Peyer's patch (tissue), 4 donors: ENCODE results near the gene SCAMP4. TPM values are rescaled to one million over a fixed set of nuclear protein-coding genes. Genes with fewer than 3 reads are reported as not detected.

Source experiments
- DNase-seq, 3 donors: peaks; one replicate each; pipeline ENCODE4 v3.0.0-alpha.2; 2017 to 2019
- H3K27ac ChIP-seq, 4 donors: fragments of 200-600 bp; sonication (generic); one replicate each; pipeline ENCODE4 v1.5.1; 2016 to 2019
- H3K27me3 ChIP-seq, 2 donors: fragments of 200-600 bp; sonication (generic); one replicate each; pipeline ENCODE4 v1.5.1; 2019
- H3K36me3 ChIP-seq, 3 donors: fragments of 200-600 bp; sonication (generic); one replicate each; pipeline ENCODE4 v1.5.1; 2016 to 2019
- H3K4me1 ChIP-seq, 4 donors: fragments of 200-600 bp; sonication (generic); one replicate each; pipeline ENCODE4 v1.5.1; 2016 to 2019
- H3K4me3 ChIP-seq, 4 donors: fragments of 200-600 bp; sonication (generic); 1 replicate in 3 of 4; 2 replicates in 1 of 4; pipeline ENCODE4 v1.5.1; 2016 to 2019; ENCODE audit warnings: mild to moderate bottlenecking in 1 of 4
- H3K9me3 ChIP-seq, 4 donors: fragments of 200-600 bp; sonication (generic); one replicate each; pipeline ENCODE4 v1.5.1; 2016 to 2019; ENCODE audit warnings: mild to moderate bottlenecking in 1 of 4
- POLR2A ChIP-seq, 2 donors: fragments of 450-650 bp; IDR thresholded peaks; one replicate each; pipeline ENCODE4 v1.5.1; 2017; ENCODE audit warnings: antibody characterized with exemption in 2 of 2, mild to moderate bottlenecking in 2 of 2, moderate library complexity in 2 of 2
- total RNA-seq, 4 donors: library from RNA; depleted of rRNA; stranded (reverse); fragments of >200 nt; gene quantifications; one replicate each; pipeline ENCODE4 v1.1.0, GENCODE V29; 2016
- TF ChIP-seq, protein P1 (sequence below), 6 experiments: fragments of 450-650 bp in 4 of 6; fragments of 200-600 bp in 2 of 6; sonication (generic) in 1 of 6; IDR thresholded peaks; one replicate each; pipeline ENCODE4 v1.5.1; 2017 to 2019; ENCODE audit warnings: antibody characterized with exemption in 6 of 6, mild to moderate bottlenecking in 3 of 6, moderate library complexity in 1 of 6

SCAMP4 gene
- total RNA-seq, 4 donors from 2014 or later: 45.4 to 62.6 (median 57.0) TPM

DNA sequence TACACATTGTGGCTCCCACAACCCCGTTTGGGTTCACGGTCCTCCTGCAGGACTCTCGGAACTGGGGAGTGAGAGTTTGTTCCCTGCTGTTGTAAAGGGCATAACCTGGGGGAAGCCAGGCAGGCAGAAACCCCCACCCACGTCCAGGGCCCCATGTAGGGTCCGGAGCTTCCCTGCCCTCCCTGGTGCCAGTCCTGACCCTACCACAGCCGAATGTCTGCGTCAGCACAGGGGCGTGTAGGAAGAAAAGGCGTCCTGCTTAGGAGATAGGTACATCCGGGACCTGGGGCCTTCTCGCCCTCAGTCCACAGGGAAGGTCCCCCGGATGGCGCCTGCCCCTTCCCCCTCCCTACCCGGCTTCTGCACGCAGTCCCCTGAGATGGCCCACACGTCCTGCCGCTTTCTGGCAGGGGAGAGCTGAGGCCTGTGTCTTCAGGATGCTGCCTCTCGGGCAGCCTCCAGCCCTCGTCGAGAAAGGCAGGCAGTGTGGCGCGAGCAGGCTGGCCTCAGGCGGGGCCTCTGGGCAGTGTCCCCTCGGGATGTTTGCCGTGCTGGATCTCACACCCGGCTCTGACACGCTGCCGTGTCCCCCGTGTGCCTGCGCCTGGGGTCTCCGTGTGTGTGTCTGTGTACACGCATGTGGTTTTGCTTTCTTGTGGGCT lies 54.9 kb downstream of the SCAMP4 start:
- Histone ChIP-seq H3K9me3 (no peaks in the 10 kb centered on the region), H3K27ac (no peak overlapping the region), H3K4me1 (no peaks in the 10 kb centered on the region), H3K36me3 (no peaks in the 10 kb centered on the region), H3K27me3 (no peaks in the 10 kb centered on the region), H3K4me3 (no peak overlapping the region)
- TF ChIP-seq, protein P1, sequence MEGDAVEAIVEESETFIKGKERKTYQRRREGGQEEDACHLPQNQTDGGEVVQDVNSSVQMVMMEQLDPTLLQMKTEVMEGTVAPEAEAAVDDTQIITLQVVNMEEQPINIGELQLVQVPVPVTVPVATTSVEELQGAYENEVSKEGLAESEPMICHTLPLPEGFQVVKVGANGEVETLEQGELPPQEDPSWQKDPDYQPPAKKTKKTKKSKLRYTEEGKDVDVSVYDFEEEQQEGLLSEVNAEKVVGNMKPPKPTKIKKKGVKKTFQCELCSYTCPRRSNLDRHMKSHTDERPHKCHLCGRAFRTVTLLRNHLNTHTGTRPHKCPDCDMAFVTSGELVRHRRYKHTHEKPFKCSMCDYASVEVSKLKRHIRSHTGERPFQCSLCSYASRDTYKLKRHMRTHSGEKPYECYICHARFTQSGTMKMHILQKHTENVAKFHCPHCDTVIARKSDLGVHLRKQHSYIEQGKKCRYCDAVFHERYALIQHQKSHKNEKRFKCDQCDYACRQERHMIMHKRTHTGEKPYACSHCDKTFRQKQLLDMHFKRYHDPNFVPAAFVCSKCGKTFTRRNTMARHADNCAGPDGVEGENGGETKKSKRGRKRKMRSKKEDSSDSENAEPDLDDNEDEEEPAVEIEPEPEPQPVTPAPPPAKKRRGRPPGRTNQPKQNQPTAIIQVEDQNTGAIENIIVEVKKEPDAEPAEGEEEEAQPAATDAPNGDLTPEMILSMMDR (IDR thresholded peaks at IDR 0.05): no peak
- TF ChIP-seq POLR2A (IDR thresholded peaks at IDR 0.05): no peak
- DNase-seq: no peak

DNA sequence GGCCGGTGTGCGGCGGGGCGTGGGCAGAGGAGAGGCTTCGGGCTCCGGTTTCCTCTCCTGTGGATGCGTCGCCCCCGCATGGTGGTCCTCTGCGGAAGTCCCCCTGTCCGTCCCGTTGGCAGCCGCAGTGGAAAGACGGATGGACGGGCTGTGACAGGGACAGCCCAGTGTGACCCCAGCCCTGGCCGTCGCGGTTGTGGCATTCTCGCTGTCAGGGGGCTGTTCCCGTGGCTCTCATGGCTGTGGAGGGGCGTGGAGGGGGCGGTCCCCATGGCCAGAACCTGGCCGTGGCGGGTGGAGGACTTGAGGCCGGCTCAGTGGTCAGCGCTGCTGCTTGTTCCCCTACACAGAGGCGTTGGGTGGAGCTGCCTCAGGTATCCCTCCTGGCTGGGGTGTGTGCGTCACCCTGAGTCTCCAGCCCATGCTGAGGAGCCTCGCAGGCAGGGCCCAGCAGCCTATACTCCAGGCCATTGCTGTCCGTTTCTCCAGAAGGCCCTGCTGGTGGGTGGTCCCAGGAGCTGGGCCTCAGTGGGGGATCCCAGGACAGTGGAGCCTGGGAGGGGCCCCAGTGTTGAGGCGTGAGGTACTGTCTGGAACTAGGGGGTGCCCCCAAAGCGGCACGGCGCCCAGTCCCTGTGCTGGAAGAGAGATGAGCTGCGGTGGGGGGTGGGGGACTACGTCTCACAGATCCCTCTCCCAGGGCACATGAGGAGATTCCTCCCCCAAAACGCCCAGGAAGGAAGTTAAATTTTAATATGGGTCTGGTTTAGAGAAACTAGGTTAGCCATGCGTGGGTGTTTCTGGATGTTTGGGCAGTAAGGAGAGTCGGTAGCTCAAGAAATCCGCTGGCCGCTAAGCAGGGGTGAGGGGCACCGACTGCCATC lies 56.0 kb downstream of the SCAMP4 start:
- Histone ChIP-seq H3K4me1 (no peaks in the 10 kb centered on the region), H3K27ac (no peak overlapping the region), H3K27me3 (no peaks in the 10 kb centered on the region), H3K4me3 (no peak overlapping the region), H3K9me3 (no peaks in the 10 kb centered on the region), H3K36me3 (no peaks in the 10 kb centered on the region)
- DNase-seq: no peak
- TF ChIP-seq POLR2A (IDR thresholded peaks at IDR 0.05): no peak
- TF ChIP-seq, protein P1 (IDR thresholded peaks at IDR 0.05): no peak

DNA sequence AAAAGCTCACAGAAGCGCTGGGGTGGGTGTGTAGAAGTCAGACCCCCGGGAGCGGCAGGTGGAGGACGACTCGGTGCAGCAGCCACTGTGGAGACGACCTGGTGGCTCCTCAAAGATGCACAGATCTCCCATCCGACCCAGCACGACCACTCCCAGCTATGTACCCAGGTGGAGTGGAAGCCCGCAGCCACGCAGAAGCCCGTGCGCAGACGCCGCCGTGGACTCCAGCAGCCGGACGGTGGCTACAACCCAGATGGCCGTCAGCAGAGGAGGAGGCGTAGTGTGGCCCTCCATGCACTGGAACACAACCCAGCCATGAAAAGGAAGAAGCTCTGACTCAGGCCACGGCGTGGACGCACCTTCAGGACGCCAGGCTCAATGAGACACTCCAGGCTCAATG lies 57.5 kb downstream of the SCAMP4 start:
- DNase-seq: no peak
- Histone ChIP-seq H3K36me3 (no peaks in the 10 kb centered on the region), H3K27me3 (no peaks in the 10 kb centered on the region)

DNA sequence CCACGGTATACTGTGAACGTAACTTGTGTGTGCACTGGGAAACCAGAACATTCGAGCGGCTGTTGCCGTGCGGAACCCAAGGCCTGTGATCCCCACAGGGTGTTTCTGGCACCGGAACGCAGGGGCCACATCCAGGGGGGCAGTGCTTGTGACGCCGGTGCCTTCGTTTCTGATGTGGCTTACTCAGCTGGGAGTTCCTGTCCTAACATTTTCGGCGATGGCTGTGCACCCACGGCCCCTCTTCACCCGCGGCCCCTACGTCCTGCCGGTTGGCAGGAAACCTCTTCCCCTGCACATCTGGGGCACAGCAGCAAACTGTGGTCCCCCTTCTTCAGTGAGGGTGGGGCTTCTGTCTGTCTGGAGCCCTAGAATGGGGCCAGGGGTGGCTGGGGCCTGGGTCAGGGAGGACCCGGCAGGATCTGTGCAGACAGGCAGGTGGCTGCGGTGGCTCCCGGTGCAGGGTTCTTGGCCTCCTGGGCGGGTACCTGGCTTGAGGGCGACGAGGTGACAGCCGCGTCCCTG lies 61.9 kb downstream of the SCAMP4 start:
- DNase-seq: no peak
- Histone ChIP-seq H3K9me3 (no peaks in the 10 kb centered on the region), H3K4me3 (no peak overlapping the region), H3K4me1 (no peaks in the 10 kb centered on the region), H3K36me3 (peaks cover 0 to 16% (median 0%) of the 10 kb centered on the region in 3 donors), H3K27me3 (no peaks in the 10 kb centered on the region), H3K27ac (no peak overlapping the region)
- TF ChIP-seq, protein P1 (IDR thresholded peaks at IDR 0.05): no peak
- TF ChIP-seq POLR2A (IDR thresholded peaks at IDR 0.05): no peak

More for the DNA sequence above, 57.5 kb downstream of the SCAMP4 start:
- TF ChIP-seq POLR2A (IDR thresholded peaks at IDR 0.05): no peak
- TF ChIP-seq, protein P1 (IDR thresholded peaks at IDR 0.05): no peak
- H3K4me1 ChIP-seq: no peaks in the 10 kb centered on the region
- no peak overlapping the region for H3K27ac ChIP-seq
- no peak overlapping the region for H3K4me3 ChIP-seq
- no peaks in the 10 kb centered on the region for H3K9me3 ChIP-seq

DNA sequence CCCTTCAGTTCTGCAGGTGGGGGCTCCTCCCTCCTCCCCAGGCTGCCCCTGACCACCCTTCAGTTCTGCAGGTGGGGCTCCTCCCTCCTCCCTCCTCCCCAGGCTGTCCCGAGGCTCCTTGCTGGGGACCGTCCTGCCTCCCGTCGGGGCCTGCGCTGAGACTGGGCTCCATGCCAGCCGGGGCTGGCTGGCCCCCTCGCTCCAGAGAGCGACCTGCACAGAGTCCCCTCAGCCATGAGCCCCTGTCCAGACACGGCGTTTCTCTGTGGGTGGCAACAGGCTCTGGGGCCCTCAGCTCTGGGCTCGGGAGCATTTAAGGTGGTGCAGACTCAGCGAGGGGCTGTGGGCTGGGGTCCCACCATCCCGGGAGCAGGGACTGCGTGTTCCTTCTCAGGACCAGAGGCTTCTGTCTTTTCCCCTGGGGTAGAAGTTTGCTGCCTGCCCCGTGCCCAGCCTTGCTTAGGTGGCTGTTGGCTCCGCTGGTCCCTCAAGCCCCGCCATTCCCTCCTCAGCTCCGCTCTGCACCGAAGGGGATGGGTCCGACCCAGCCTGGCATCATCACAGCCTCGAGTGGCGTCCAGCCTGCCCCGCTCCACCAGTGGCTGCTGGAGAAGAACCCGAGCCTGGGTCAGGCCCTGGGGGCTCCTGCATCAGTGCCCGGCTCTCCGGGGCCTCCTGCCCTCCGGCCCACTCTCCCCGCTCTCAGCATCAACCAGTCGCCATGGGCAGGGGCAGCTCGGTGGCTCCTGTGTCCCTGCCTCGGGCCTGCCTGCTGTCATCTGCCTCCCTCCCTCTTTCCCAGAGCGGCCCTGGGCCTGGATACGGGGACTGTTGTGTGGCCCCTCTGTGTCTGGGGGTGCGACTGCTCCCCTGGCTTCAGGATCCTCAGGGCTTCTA lies 63.3 kb downstream of the SCAMP4 start:
- H3K4me1 ChIP-seq: no peaks in the 10 kb centered on the region
- no peak overlapping the region for H3K4me3 ChIP-seq
- no peak for DNase-seq
- TF ChIP-seq, protein P1 (IDR thresholded peaks at IDR 0.05): no peak
- TF ChIP-seq POLR2A (IDR thresholded peaks at IDR 0.05): no peak
- peaks cover 0 to 16% (median 0%) of the 10 kb centered on the region in 3 donors for H3K36me3 ChIP-seq
- no peaks in the 10 kb centered on the region for H3K9me3 ChIP-seq
- no peaks in the 10 kb centered on the region for H3K27me3 ChIP-seq
- no peak overlapping the region for H3K27ac ChIP-seq
